NCI-H2196 (cell line): ENCODE results near the gene TP53INP2.
"Not testable (repeated sequence)": the region's sequence is repeated elsewhere in the genome, so short reads cannot be mapped to it uniquely, and the experiment has no call there.

Experiments used
- DNase-seq: peaks from one replicate; lab custom pipeline; 2025; ENCODE audit not compliant: unreplicated experiment; lab: John Stamatoyannopoulos, UW

Gene TP53INP2, protein sequence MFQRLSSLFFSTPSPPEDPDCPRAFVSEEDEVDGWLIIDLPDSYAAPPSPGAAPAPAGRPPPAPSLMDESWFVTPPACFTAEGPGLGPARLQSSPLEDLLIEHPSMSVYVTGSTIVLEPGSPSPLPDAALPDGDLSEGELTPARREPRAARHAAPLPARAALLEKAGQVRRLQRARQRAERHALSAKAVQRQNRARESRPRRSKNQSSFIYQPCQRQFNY

GRCh38 chr20:34704177-34705007 is at the start of gene TP53INP2:
TP53INP2 (plus strand) TSS chr20:34704344; CDS start chr20:34708740, 4,396 bp downstream.
- DNase-seq: peak; percentile 93

- not testable (repeated sequence) for DNase-seq
Observed at GRCh38 chr20:34658654-34659053, 45.5 kb upstream of the TP53INP2 start.

GRCh38 chr20:34661811-34662210 is 42.3 kb upstream of the TP53INP2 start:
- not testable (repeated sequence) for DNase-seq

- DNase-seq: no peak
Observed at GRCh38 chr20:34663213-34663943, 40.8 kb upstream of the TP53INP2 start.

DNA sequence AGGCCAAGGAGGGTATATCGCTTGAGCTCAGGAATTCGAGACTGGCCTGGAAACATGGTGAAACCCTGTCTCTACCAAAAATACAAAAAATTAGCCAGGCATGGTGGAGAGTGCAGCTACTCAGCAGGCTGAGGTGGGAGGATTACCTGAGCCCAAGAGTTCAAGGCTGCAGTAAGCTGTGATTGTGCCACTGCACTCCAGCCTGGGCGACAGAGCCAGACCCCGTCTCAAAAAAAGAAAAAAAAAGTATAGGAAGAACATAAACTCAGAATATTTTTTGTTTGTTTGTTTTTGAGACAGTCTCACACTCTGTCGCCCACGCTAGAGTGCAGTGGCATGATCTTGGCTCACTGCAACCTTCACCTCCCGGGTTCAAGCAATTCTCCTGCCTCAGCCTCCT is 39.4 kb upstream of the TP53INP2 start:
- not testable (repeated sequence) for DNase-seq

GRCh38 chr20:34669094-34669493 is 35.0 kb upstream of the TP53INP2 start:
- DNase-seq: no peak

DNA sequence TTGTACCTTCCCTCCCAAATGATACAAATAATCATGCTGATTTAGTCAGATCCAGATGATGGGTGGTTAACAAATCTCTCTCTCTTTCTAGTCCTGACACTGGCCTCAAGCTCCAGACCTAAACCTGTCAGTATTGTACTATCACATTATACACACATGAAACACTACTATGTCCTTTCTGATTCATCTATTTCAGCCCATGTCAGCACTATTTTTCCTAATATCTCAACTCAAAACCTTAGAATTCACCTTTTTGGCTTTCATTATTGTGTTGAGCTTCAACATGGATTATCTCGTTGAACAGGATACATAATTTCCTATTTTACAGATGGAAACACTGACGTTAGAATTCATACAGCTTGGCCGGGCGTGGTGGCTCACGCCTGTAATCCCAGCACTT is 30.7 kb upstream of the TP53INP2 start:
- no peak for DNase-seq

DNA sequence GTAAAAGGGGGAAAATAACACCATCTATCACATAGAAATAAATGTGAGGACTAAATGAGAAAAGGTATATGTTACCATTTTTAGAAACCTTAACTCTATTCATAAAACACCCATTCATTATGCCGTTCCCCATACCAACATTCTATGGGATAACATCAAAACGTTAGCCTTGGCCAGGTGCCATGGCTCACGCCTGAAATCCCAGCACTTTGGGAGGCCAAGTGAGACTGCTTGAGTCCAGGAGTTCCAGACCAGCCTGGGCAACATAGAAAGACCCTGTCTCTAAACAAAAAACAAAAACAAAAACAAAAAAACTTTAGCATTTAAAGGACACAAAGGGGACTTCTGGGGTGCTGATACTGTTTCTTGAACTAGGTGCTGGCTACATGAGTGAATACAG is 28.6 kb upstream of the TP53INP2 start:
- no peak for DNase-seq

DNA sequence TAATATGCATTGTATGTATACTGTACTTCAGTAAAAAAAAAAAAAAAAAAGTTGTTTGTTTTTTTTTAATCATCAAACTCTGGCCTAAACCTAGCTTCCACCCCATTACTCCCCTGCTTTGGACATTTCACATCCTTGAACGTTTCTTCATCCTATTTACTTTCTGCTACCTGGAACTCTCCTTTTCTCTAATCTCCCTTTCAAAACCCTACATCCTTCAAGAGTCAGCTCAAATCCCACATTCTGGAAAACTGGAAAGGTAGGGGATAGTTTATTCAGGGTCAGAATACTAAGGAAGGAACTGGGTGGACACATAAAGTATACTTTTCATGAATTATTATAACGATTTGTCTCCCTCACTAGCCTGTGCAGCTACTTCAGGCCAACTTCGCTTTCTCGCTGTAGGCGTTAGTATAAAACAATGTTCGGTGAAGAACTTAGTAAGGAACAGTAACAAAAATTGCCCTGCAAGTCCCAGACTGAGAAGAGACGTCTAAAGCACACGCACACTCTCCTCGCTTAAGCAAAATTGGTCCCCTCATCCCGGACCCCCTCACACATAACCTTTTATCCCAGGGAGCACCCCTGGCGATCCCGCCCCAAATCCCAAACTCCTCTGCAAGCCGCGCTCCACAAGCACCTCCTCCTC is 28.0 kb upstream of the TP53INP2 start:
- no peak for DNase-seq

GRCh38 chr20:34676642-34677373 is 27.3 kb upstream of the TP53INP2 start, which contains the start of gene PIGU:
PIGU (minus strand) TSS chr20:34677092; CDS start chr20:34677085, 7 bp downstream.
- peak; percentile 98 for DNase-seq

DNA sequence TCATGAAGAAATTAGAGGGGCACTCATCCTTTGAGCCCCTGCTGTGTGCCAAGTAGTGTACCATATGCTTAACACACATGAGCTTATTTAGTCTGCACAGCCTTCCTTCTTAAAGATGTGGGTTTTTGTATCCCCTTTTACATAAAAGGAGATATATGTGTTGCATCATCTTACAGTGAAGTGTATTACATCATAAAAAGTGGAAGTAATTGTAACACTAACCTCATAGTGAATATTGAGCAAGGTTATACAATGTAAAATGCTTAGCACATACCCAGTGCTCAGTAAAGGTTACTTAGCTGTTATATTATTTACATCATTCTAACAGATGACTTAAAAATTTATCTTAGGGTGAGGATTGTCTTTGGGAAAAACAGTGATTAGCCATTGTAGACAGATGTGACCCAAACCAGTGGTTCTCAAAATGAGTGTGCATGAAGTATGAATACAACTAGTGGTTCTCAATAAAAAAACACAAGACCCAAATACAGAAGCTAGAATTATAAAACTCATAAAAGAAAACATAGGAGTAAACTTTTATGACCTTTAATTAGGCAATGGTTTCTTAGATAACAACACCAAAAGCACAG is 23.5 kb upstream of the TP53INP2 start:
- no peak for DNase-seq

GRCh38 chr20:34683667-34684066 is 20.5 kb upstream of the TP53INP2 start:
- no peak for DNase-seq

DNA sequence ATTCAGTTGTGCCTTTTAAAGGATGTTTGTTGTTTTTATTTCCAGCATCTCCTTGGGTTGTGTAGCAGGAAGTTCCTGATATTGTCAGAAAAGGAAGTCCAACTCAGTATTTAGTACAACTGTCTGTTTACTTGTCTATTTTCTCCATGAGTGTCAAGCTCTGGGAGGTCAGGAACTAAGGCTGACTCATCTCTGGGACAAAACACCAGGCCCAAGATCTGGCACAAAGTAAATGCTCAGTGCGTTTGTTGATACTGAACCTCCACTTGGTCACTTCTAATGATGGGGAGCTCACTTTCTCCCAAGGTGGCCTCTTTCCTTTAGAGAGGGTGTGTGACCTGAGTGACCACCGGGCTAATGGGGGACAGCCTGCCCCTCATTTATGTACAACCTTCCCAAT is 14.7 kb upstream of the TP53INP2 start:
- no peak for DNase-seq

- DNase-seq: no peak
Observed at GRCh38 chr20:34691838-34692237, 12.3 kb upstream of the TP53INP2 start.

- DNase-seq: no peak
Observed at GRCh38 chr20:34693414-34693813, 10.7 kb upstream of the TP53INP2 start.

DNA sequence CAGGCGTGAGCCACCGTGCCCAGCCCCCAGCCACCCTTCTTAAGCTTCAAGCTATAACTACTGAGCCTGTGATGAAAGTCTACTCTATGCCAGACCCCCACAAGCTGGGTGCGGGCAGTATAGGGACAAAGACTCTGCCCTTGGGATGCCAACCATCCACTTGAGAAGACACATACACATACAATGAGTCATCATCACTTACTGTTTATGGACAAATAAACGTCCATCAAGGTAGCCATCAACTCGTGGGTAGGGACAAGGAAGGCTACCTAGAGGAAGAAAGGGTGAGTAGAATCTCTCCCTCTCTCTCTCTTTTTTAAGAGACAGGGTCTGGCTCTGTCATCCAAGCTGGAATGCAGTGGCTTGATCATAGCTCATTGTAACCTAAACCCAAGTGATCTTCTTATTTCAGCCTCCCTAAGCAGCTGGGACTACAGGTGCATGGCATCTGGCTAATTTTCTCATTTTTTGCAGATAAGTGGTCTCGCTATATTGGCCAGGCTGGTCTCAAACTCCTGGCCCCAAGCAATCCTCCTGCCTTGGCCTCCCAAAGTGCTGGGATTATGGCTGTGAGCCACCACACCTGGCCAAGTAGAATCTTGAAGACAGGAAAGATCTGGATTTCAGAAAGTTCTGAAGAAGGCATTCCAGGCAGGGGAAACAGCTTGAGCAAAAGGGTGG is 2.6 kb upstream of the TP53INP2 start:
- DNase-seq: no peak

DNA sequence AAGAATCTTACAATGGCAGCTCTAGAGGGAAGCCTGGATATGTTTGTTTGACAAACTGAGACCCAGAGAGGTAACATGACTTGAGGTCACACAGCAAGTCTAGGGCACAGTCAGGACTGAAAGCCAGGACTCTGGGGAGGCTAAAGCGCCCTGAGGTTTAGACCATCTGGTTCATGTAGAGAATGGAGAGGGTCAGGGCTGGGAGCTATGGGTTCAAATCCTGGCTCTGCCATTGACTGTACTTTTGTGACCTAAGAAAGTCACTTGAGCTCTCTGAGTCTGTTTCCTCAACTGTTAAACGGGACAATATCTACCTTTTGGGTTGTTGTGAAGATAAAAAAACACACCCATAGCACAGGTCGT is 1.1 kb upstream of the TP53INP2 start:
- no peak for DNase-seq

DNA sequence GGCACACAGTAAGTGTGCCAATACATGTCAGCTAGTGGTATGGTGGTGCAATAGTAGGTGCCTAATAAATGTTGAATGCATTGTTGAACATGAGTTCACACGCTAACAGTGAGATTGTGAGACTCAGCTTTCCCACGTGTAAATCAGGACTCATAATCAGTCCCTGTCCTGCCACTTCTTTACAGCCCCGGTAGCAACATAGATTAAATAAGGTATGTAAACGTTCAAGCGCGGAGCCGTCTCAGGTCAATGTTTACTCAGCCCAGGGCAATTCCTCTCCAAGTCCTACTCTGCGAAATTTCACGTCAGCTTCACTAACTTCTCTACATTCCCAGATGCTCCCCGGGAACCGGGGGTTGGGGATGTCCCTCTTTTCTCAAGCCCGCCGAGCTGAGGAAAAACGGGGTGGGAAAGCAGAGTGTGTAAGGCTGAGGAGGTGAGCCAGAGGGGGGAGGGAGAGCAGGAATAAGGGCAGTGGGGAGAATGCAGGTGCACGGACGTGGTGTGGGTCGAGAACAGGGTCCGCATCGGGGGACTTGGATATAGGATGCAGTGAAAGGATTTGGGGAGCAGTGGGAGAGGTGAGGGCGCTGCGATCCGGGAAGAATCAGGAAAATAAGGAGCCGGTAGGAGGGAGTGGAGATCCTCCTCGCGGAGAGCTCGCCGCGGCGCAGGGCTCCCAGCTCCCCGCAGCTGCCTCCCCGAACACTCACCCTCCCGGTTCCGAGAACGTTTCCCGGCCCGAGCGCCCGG is 544 bp upstream of the TP53INP2 start:
- DNase-seq: no peak

DNA sequence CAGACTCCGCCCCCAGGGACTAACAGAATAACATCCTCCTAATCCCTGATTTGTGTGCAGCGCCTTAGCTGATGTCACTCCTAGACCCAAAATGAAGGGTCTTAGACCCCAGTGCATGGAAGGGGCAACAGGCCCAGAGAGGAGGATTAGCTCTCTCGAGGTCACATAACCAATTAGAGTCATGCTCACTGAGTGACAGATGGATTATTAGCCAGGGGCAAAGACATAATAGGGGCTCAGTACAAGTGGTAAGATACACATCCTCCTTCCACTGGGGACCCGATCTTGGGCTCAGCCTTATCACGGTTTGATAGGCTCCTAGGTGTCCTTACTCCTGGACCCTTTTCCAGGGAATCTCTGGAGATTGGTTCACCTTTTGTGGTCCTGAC is 858 bp downstream of the TP53INP2 start:
- DNase-seq: no peak
